GM12873 (cell line): ENCODE measurements around the gene CGB3.

Experiments
- CTCF ChIP-seq: IDR thresholded peaks from 2 replicates; pipeline ENCODE4 v1.5.1; 2012; ENCODE audit warnings: low read depth, mild to moderate bottlenecking, moderate library complexity, low read length, control low read depth; ENCODE audit not compliant: insufficient read depth; ENCODE audit errors: missing control alignments

CGB3 gene

GRCh38 chr19:49004133-49004532 is 20.0 kb downstream of the CGB3 start:
- no peak for TF ChIP-seq CTCF

GRCh38 chr19:48999481-49000325 is 24.4 kb downstream of the CGB3 start:
- TF ChIP-seq CTCF: peak; percentile 85

- peak; percentile 70 for TF ChIP-seq CTCF
Observed at GRCh38 chr19:48997972-48998371, 26.2 kb downstream of the CGB3 start.

- no peak for TF ChIP-seq CTCF
Observed at GRCh38 chr19:48994035-48994386, 30.1 kb downstream of the CGB3 start.

GRCh38 chr19:48993175-48994034 is 30.7 kb downstream of the CGB3 start, which contains the start of the genes GYS1 and RUVBL2:
Gene GYS1, minus strand, starts transcription at chr19:48993309. Its CDS starts 197 bp downstream, at chr19:48993112.
Gene RUVBL2, plus strand, starts transcription at chr19:48993887. Its CDS starts 25 bp downstream, at chr19:48993912.
- TF ChIP-seq CTCF: peak; percentile 96

GRCh38 chr19:48992581-48993174 is 31.5 kb downstream of the CGB3 start:
- no peak for TF ChIP-seq CTCF
